NCI-H146 treated with DMSO at 0.1 percent for 48 hours (cell line): ENCODE results near the gene CYFIP2.

ENCODE experiments used
- DNase-seq: peaks from one replicate; lab custom pipeline; 2025; ENCODE audit not compliant: unreplicated experiment; lab: John Stamatoyannopoulos, UW

CYFIP2 gene

DNA sequence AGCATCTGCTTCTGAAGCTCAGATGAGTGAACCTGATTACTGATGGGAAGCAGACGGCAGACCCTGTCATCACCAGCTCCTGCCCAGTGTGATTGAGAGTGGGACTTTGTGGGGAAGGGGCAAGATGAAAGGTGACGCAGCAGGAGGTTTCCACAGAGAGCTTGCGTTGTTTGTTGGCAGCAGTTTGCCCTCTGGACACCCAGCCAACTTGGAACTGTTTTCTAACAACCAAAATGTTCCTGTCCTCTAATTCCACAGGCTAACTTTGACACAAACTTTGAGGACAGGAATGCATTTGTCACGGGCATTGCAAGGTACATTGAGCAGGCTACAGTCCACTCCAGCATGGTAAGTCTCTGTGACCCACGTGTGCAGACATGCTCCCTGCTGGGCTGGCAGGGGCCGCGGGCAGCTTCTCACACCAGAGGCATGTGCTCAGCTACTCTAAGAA lies 20.9 kb downstream of the CYFIP2 start:
- DNase-seq: no peak

DNA sequence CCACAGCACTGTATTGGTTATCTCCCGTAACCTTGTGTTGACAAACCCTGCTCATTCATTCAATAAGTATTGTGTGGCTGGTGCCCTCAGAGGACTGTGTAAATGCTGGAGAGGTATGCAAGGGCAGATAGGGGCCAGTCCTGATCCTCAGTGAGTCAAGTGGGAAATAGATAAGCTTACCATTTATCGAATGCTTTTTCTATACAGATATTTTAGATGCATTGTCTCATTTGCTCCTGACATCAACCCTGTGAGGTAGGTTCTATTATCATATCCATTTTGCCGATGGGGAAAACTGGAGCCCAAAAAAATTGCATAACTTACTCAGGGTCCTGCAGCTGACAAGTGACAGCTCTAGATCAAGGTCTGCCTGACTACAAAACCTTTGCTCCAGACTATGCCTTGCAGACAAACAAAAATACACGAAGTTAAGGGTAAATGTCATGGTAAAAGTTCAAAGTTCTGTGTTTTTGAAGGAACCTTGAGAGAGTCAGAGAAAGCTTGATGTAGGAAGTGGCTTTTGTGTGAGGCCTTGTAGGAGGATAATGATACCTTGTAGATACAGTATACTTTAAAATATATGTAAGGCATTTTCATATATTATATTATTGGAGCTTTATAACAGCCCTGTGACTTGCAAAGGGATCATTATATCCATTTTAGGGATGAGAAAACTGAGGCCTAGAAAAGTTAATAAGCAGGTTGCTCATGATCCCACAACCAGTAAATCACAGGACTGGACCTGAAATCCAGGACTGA lies 22.7 kb downstream of the CYFIP2 start:
- DNase-seq: no peak

DNA sequence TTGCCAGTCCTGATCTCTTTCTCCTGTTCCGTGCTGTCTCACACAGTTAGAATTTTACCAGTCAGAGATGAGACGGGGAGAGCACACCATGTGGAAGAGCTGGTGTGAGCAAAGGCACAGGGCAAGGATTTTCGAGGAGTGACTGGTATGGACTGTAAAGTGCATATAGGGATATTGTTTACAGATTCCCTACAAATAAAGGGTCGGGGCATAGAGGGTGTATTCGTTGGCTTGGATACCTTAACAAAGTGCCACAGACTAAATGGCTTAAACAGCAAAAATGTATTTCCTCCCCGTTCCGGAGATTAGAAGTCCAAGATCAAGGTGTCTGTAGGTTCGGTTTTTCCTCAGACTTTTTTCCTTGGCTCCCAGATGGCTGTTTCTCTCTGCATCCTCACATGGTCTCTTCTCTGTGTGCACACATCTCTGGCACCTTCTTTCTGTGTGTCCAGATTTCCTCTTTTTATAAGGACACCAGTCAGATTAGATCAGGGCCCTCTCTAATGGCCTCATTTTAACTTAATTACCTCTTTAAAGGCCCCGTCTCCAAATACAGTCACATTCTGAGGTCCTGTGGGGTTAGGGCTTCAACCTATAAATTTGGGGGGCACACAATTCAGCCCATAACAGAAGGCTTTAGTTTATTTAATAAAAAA lies 23.4 kb downstream of the CYFIP2 start:
- DNase-seq: no peak

DNA sequence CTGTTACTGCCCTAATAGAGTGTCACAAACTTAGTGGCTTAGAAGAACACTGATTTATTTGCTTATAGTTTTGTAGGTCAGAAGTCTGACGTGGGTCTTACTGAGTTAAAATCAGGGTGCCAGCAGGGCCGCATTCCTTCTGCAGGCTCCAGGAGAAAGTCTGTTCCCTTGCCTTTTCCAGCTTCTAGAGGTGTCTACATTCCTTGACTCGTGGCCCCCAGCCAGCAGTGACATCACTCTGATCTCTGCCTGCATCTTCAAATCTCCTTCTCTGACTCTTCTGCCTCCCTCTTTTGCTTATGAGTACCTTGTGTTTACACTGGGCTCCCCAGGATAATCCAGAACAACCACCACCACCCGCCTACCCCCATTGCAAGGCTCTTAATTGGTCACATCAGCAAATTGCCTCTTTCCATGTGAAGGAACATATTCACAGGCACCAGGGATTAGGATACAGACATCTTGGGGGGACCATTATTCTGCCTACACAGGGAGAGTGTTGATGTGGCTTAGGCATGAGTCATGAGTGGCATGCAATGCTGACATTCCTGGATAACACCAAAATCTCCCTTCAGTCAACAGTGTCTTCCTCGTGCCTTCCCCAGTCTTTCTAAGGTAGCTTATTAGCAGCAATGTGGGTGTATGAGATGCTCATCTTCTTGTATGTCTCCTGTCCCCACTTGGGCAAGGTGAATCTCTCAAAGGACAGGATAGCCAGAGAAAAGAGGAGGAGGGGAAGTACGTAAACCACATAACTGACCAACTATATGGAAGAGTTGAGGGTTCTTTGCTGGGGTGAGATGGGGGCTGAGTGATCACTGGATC lies 24.4 kb downstream of the CYFIP2 start:
- DNase-seq: no peak

DNA sequence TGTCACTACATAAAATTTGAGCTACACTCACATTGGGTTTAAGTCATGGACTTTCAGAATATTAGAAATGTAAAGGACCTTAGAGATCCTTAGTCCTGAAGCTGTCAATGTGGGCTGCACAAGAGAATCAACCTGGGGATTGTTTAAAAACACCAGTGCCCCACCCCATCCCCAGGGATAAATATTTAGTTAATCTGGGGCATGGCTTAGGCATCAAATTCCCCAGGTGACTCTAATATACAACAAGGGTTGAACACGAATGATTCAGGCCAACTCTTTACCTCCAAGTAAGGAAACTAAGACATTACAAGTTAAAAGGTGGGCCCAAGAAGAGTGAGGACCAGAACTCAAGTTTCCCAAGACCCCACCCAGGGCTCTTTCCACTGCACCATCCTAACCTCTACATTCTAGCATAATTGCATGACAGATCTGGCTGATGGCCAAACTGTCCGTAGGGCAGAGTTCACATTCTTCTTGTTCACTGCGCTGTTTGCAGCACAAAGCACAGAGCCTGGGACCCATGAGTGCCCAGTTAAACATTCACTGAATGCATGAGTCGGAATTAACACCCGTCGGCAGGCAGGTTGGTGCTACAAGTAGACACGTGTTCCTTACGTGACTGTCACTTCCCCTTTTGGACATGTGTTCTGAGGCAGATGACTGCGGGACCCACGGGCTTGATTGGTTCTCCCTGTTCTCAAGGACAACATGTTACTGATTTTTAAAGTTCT lies 25.2 kb downstream of the CYFIP2 start:
- no peak for DNase-seq

DNA sequence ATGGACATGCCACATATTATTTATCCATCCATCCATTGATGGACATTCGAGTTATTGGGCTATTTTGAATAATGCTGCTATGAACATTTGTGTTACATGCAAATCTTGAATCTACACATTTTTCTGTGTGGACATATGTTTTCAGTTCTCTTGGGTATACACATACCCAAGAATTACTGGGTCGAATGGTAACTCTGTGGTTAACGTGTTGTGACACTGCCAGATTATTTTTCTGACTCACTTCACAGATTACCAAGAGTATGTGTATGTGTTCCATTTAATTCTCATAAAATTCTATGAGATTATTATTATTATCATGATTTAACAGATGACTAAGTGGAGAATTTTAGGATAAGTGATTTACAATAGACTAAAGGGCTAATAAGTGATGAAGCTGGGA lies 26.7 kb downstream of the CYFIP2 start:
- no peak for DNase-seq

DNA sequence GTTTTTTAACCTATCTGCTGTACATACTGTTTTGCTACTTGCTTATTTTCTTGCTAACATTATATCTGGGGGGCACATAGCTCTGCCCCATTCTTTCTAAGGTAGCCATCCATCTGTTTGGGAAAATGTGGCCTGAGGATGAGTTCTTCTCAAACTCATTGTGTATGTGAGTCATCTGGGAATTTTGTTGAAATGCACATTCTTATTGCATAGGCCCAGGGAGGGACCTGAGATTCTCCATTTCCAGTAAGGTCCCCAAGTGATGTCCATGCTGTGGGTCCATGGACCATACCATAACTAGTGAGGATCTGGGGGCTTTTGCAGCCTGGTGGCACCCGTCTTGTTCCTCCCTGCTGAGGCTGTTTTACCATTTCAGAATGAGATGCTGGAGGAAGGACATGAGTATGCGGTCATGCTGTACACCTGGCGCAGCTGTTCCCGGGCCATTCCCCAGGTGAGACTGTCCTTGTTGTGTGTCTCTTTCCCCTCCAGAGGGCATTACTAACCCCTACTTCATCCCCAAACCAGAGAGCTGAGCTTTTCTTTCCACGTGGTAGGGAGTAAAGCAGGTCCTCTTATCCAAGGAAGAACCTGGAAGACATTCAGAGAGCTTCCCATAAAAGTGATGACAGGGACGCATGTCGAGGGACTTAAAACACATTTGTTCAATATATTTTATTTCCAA lies 28.6 kb downstream of the CYFIP2 start:
- peak; percentile 81 for DNase-seq

DNA sequence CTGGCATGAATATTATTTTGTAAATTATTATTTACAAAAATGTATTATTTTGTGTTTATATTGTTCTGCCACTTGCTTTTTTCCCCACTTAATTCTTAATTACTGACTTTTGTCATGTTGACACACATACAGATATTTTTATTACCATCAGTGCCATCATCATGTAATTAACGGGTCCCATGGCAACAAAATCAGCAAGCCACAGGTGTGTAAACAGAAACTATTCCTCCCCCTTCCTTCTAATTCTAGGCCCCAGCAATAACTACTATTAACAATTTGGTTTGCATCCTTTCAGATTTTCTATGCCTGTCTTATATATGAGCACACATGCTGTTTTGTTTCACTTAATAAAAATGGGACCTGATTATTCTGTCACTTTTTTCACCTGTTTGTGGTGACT lies 29.3 kb downstream of the CYFIP2 start:
- DNase-seq: peak; percentile 71

DNA sequence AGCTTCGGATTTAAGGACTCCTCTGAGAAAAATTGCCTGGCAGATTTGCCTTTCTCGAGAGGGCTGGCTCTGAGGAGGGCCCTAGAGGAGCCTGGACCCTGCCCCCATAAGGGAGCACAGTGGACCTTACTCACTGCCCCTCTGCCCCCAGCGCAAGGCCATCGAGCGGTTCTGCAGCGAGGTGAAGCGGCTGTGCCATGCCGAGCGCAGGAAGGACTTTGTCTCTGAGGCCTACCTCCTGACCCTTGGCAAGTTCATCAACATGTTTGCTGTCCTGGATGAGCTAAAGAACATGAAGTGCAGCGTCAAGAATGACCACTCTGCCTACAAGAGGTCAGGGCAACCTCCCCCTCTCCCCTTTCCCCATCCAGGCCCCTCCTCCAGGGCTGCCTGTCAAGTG lies 34.6 kb downstream of the CYFIP2 start:
- no peak for DNase-seq

DNA sequence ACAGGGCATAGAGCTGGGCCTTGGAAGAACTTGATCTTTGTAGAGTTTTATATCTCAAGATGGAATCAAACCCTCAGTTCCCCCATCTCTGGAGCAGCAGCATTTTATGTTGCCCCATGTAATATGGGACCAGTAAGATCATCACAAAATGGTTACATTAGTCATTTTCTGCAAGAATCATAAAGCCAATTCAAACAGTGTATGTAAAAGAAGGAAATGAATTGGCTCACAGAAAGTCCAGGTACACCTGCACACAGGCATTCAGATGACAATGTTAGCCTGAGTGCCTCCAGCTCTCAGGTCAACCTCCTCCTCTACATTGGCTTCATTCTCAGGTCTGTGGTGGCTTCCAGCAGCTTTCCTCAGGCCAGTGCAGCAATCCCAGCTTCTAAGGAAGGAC lies 35.1 kb downstream of the CYFIP2 start:
- no peak for DNase-seq

DNA sequence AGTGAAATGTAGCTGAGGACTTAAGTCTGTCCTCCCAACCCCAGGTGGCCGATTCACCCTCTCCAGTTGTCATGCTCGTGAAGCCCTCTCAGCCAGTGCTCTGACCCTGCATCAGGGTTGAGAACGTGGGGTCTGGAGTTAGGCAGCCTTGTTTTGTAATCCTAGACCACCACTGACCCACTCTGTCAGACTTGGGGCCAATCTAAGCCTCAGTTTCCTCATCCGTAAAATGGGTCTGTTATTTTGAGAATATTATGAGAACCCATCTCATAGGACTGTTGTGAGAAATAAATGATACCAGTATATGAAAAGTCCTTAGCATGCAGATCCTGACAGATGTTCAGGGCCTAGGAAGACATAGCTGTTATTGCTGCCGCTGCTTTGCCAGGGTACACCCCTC lies 37.1 kb downstream of the CYFIP2 start:
- DNase-seq: no peak

DNA sequence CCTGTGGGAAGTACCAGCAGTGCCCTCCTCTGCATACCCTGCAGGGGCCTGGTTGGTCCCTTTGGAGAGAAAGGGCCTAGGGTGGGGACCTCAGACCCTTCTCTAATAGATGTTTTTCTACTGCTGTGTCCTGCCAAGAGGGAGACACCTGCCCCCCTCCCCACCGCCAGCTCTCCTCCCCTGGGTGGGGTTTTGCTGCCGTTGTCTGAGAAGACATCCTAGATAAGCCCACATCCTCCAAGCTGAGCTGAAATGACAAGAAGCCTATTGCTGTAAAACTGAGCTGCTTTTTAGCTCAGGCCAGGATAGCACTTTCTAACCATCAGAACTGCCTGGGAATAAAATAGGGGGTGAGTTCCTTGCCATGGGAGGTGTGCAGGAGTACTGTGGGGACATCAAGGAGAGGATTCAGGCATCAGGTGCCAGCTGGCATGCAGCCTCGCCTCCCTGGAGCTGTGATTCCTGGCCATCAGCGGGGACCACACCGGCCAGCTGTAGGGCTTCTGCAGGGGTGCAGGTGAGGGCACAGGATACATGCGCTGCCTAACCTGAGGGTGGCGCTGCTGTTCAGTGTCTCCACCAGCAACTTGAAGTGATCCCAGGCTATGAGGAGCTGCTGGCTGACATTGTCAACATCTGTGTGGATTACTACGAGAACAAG lies 37.9 kb downstream of the CYFIP2 start:
- DNase-seq: no peak

DNA sequence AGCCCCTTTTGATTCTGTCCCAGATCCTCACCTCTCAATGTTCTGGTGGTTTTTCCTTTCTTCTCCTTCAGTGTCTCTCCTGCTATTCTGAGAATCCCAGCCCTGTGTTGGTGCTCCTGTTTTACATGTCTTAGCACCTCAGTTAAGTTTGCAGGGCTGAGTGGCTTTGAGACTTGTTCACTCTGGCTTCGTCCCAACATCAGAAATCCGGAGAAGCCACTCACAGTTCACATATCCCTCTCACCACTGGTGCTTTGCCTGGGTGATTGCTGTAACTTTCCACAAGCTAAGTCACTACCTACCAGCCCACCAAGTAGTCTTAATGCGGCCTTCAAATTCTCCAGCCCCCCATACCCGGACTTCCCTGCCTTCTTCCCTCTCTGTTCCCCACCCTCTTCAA lies 40.2 kb downstream of the CYFIP2 start:
- no peak for DNase-seq

DNA sequence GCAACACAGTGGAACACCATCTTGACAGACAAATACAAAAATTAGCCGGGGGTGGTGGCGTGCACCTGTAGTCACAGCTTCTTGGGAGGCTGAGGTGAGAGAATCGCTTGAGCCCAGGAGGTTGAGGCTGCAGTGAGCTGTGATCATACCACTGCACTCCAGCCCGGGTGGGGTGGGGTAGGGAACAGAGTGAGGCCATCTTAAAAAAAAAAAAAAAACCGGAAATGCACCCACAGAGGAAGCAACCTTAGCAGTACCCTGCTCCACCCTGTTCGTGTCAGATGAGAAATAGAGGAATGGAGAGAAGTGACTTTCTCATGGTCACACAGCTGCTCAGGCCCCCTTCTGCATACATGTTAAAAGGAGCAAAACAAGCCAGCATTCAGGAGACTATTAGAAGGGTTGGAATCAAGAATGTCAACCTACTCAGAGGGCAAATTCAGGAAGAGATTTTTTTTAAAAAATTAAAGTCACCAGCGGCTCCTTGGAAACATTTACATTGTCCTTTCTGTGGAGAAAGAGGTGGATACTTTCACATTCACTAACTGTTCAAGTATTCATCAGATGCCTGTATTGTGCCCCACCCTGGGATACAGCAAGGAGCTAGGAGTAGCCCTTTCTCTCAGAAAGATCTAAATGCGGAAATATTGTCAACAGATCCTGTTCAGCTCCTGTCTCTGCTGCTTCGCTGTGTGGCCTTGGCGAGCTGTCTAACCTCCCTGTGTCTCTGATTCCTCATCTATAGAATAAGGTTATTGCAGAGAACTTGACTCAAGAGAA lies 41.0 kb downstream of the CYFIP2 start:
- DNase-seq: no peak

DNA sequence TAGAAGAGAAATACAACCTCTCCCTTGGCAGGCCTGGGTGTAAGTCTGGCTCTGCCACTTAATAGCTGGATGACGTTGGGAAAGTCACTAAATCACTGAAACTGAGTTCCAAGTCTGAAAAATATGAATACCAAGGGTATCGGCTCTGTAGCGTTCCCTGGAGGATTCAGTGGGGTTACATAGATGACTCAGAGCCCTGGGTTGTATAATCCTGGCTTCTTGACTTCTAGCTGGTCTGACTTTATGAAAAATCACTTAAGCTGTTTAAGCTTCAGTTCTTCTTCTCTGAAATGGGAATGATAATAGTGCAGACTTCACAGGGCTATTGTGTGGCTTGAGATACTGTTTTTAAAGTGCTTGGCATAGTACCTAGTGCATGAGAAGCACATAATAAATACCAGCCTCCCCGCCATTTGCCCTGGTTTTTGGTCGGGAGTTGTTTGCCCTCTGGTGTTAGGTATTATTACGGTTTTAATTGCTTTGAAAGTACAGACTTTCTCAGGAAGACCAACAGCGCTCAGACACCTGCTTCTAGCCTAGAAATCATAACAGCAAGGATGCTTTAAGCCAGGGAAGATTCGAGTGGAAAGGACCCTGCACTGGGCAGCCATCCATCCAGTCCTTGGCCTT lies 43.0 kb downstream of the CYFIP2 start:
- DNase-seq: no peak

DNA sequence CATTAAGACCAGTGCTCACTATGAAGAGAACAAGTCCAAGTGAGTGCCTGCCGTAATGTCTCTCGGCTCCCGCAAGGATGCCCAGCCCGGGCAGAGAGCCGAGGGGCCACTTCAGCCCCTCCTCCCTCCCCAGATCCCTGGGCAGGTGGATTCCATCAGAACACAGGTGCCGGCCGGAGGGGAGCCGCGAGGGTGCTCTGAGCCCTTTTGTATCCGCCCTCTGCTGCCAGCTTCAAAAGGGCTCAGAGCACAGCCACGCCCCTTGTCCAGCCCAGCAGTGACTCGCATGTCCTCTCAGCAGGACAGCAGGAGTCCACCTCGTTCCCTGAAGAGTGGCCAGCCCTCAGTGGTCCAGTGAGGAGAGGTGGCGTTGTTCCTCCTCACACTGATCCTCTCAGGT lies 43.9 kb downstream of the CYFIP2 start:
- DNase-seq: no peak

DNA sequence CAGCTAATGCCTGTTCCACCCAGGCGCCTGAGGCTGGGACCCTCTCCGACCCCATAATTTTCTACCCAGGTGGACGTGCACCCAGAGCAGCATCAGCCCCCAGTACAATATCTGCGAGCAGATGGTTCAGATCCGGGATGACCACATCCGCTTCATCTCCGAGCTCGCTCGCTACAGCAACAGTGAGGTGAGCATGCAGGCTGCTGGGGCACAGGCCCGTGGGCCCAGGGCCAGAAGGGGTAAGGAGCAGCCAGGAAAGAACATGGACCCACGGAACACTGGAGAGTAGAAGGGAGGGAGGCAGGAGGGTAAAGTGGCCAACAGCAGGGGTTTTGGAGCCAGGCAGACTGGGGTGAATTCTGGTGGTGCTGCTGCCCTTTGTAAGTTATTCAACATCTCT lies 45.7 kb downstream of the CYFIP2 start:
- DNase-seq: no peak

DNA sequence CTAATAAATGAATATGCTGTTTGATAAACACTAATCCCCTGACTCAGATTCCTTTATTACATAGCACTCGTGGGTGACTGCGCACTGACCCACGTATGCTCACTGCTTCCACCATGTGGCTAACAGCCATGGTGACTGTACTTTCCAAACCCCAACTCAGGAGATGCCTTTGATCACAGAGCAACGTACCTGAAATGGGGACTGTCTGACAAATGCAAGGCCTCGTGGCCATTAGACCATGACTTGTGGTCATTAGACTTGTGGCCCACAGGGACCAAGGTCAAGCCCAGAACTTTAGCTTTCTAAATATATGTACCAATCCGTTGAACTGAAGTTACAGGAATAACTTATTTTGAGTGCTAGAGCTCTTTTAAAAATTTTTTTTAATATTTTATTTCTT lies 46.6 kb downstream of the CYFIP2 start:
- DNase-seq: peak; percentile 11

DNA sequence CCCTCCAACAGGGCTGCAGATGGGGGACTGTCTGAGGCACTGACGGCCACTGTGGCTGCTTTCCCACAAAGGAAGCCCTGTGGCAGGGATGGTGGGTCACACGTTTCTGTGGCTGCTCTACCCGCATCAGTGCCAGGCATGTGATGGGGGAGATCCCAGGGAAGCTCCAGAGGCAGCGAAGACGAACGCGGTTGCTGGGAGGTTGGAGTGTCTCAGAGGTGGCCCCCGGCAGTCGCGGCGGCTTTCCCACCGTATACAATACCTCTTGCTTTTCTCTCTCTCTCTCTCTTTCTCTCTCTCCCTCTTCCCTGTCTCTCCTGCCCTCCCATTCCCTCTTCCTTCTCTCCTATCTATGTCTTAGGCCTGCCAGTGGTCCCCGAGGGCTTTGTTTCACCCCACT lies 56.7 kb downstream of the CYFIP2 start:
- no peak for DNase-seq
